Measurements from ENCODE around the gene KCNJ5.

DNA sequence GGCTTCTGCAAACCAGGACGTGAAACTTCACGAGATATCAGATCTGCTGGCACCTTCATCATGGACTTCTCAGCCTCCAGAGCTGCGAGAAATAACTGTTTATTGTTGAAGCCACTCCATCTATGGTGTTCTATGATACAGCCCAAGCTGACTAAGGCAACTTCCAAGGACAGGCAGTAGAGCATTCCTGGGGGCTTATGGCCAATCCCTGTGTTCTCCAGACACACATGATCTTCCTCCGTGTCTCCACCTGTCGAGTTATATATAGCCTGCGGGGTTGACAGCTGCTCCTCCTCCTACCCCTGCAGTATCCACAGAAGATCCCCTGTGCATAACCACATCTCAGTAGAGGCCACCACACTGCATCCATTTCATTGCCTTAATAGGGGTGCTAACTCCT, 40.5 kb downstream of the KCNJ5 start:
- TF ChIP-seq, protein P1, sequence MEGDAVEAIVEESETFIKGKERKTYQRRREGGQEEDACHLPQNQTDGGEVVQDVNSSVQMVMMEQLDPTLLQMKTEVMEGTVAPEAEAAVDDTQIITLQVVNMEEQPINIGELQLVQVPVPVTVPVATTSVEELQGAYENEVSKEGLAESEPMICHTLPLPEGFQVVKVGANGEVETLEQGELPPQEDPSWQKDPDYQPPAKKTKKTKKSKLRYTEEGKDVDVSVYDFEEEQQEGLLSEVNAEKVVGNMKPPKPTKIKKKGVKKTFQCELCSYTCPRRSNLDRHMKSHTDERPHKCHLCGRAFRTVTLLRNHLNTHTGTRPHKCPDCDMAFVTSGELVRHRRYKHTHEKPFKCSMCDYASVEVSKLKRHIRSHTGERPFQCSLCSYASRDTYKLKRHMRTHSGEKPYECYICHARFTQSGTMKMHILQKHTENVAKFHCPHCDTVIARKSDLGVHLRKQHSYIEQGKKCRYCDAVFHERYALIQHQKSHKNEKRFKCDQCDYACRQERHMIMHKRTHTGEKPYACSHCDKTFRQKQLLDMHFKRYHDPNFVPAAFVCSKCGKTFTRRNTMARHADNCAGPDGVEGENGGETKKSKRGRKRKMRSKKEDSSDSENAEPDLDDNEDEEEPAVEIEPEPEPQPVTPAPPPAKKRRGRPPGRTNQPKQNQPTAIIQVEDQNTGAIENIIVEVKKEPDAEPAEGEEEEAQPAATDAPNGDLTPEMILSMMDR (IDR thresholded peaks at IDR 0.05) = no peak
- TF ChIP-seq POLR2A (IDR thresholded peaks at IDR 0.05) = no peak

Measured in uterus (tissue), 2 donors.